Measurements from ENCODE around the gene TLCD1.
A peak's percentile ranks its signal among the peaks of the same experiment; 100 is the strongest.

- TF ChIP-seq POLR2A (IDR thresholded peaks at IDR 0.05; ENCODE audit: low read length) (peak; percentile 75), GATA1 (IDR thresholded peaks at IDR 0.05; ENCODE audit: low read depth, low read length) (no peak)
Observed at GRCh38 chr17:28743243-28744103, 17.4 kb upstream of the TLCD1 start, which contains the start of gene TRAF4.
